Measurements from ENCODE around the gene LRRC4C. TPM values are rescaled to one million over a fixed set of nuclear protein-coding genes. Genes with fewer than 3 reads are reported as not detected.

The LRRC4C gene
- total RNA-seq, 4 donors from 2014 or later = 1.5 to 2.8 (median 1.7) TPM

- Histone ChIP-seq H3K36me3 (no peaks in the 10 kb centered on the region), H3K9me3 (no peaks in the 10 kb centered on the region), H3K4me3 (no peak overlapping the region), H3K27ac (no peak overlapping the region), H3K4me1 (no peaks in the 10 kb centered on the region), H3K27me3 (no peaks in the 10 kb centered on the region)
- no peak for ATAC-seq
- 10 to 20% methylated on average over 1 of the region's 1 CpG for WGBS, 2 donors (ENCODE audit: low coverage in 1 of 2)
- TF ChIP-seq EP300 (IDR thresholded peaks at IDR 0.05) (no peak), CTCF (IDR thresholded peaks at IDR 0.05) (no peak)
Measured at GRCh38 chr11:41134971-41135370, 324.5 kb downstream of the LRRC4C start.

- Histone ChIP-seq H3K27ac (no peak overlapping the region), H3K36me3 (no peaks in the 10 kb centered on the region), H3K9me3 (peaks cover 0 to under 1% (median 0%) of the 10 kb centered on the region in 3 donors), H3K4me1 (no peaks in the 10 kb centered on the region), H3K4me3 (no peak overlapping the region), H3K27me3 (no peaks in the 10 kb centered on the region)
- no peak for ATAC-seq
- no peak for TF ChIP-seq CTCF (IDR thresholded peaks at IDR 0.05)
- no peak for TF ChIP-seq POLR2AphosphoS5 (IDR thresholded peaks at IDR 0.05)
- no peak for TF ChIP-seq POLR2A (IDR thresholded peaks at IDR 0.05)
- no peak for TF ChIP-seq EP300 (IDR thresholded peaks at IDR 0.05)
- 35 to 86% methylated on average over 2 of the region's 2 CpGs for WGBS, 2 donors (ENCODE audit: low coverage in 1 of 2)
Measured at GRCh38 chr11:41133023-41133422, 326.4 kb downstream of the LRRC4C start.

- H3K27me3 ChIP-seq = no peaks in the 10 kb centered on the region
- H3K27ac ChIP-seq = no peak overlapping the region
- no peak for TF ChIP-seq POLR2A (IDR thresholded peaks at IDR 0.05)
- no peaks in the 10 kb centered on the region for H3K9me3 ChIP-seq
- H3K4me1 ChIP-seq = no peaks in the 10 kb centered on the region
- no peak for ATAC-seq
- H3K36me3 ChIP-seq = no peaks in the 10 kb centered on the region
- no peak overlapping the region for H3K4me3 ChIP-seq
Measured at GRCh38 chr11:41121600-41121999, 337.9 kb downstream of the LRRC4C start.

- no peak for TF ChIP-seq EP300 (IDR thresholded peaks at IDR 0.05)
- TF ChIP-seq CTCF (IDR thresholded peaks at IDR 0.05) = no peak
- TF ChIP-seq POLR2AphosphoS5 (IDR thresholded peaks at IDR 0.05) = no peak
- TF ChIP-seq POLR2A (IDR thresholded peaks at IDR 0.05) = no peak
- WGBS, 2 donors (ENCODE audit: low coverage in 1 of 2) = 49 to 63% methylated on average over 2 of the region's 2 CpGs
- Histone ChIP-seq H3K4me1 (no peaks in the 10 kb centered on the region), H3K36me3 (no peaks in the 10 kb centered on the region), H3K9me3 (no peaks in the 10 kb centered on the region), H3K4me3 (no peak overlapping the region), H3K27me3 (no peaks in the 10 kb centered on the region), H3K27ac (no peak overlapping the region)
- ATAC-seq = no peak
Measured at GRCh38 chr11:41119484-41119883, 340.0 kb downstream of the LRRC4C start.

- WGBS, 2 donors (ENCODE audit: low coverage in 1 of 2) = 47 to 50% methylated on average over 2 of the region's 2 CpGs
- ATAC-seq = no peak
- H3K9me3 ChIP-seq = no peaks in the 10 kb centered on the region
- H3K27ac ChIP-seq = no peak overlapping the region
- H3K4me1 ChIP-seq = no peaks in the 10 kb centered on the region
- no peak overlapping the region for H3K4me3 ChIP-seq
- no peaks in the 10 kb centered on the region for H3K27me3 ChIP-seq
- TF ChIP-seq EP300 (IDR thresholded peaks at IDR 0.05) = no peak
- no peak for TF ChIP-seq POLR2A (IDR thresholded peaks at IDR 0.05)
- H3K36me3 ChIP-seq = no peaks in the 10 kb centered on the region
Measured at GRCh38 chr11:41118521-41118920, 340.9 kb downstream of the LRRC4C start.

- TF ChIP-seq CTCF (IDR thresholded peaks at IDR 0.05) = no peak
- no peak for TF ChIP-seq POLR2A (IDR thresholded peaks at IDR 0.05)
- Histone ChIP-seq H3K36me3 (no peaks in the 10 kb centered on the region), H3K4me3 (no peak overlapping the region), H3K9me3 (no peaks in the 10 kb centered on the region), H3K27me3 (no peaks in the 10 kb centered on the region), H3K27ac (no peak overlapping the region), H3K4me1 (no peaks in the 10 kb centered on the region)
- no peak for ATAC-seq
- WGBS, 2 donors (ENCODE audit: low coverage in 1 of 2) = 46 to 50% methylated on average over 1 to 3 of the region's 3 CpGs
Measured at GRCh38 chr11:41116970-41117369, 342.5 kb downstream of the LRRC4C start.

Measured in gastroesophageal sphincter (tissue), 4 donors.